Lung (tissue), 12 donors: ENCODE results near the gene STK24. TPM values are rescaled to one million over a fixed set of nuclear protein-coding genes. Genes with fewer than 3 reads are reported as not detected.

Experiments used
- ATAC-seq: fragments of 200-7000 bp; cut with Tn5 transposase; one replicate; pipeline ENCODE4 v1.9.1; 2020; ENCODE audit warnings: moderate number of reproducible peaks; ENCODE audit not compliant: insufficient read depth, low FRiP score
- DNase-seq, 3 donors: peaks; one replicate each; pipeline ENCODE4 v3.0.0-alpha.2; 2013 to 2017
- H3K27ac ChIP-seq, 2 donors: one replicate each; pipeline ENCODE4 v1.5.1; 2013; ENCODE audit warnings: mild to moderate bottlenecking in 2 of 2, moderate library complexity in 2 of 2, control low read depth in 1 of 2, inconsistent platforms in 1 of 2, low read depth in 1 of 2, low read length in 1 of 2
- H3K27me3 ChIP-seq, 3 donors: one replicate each; pipeline ENCODE4 v1.5.1; 2013; ENCODE audit warnings: low read length in 2 of 3; ENCODE audit not compliant: control insufficient read depth in 3 of 3, insufficient read depth in 3 of 3
- H3K36me3 ChIP-seq, 4 donors: one replicate each; pipeline ENCODE4 v1.5.1; 2013; ENCODE audit warnings: low read length in 4 of 4, mild to moderate bottlenecking in 1 of 4, moderate library complexity in 1 of 4; ENCODE audit not compliant: control insufficient read depth in 4 of 4, insufficient read depth in 4 of 4
- H3K4me1 ChIP-seq, 5 donors: one replicate each; pipeline ENCODE4 v1.5.1; 2013; ENCODE audit warnings: low read length in 5 of 5, mild to moderate bottlenecking in 2 of 5, moderate library complexity in 1 of 5; ENCODE audit not compliant: control insufficient read depth in 5 of 5, insufficient read depth in 5 of 5
- H3K4me3 ChIP-seq: one replicate; pipeline ENCODE4 v1.5.1; 2013; ENCODE audit warnings: mild to moderate bottlenecking, control low read depth, moderate library complexity
- H3K9ac ChIP-seq, 2 donors: one replicate each; pipeline ENCODE4 v1.5.1; 2013; ENCODE audit warnings: low read length in 2 of 2, control low read depth in 1 of 2; ENCODE audit not compliant: insufficient read depth in 1 of 2
- H3K9me3 ChIP-seq, 4 donors: one replicate each; pipeline ENCODE4 v1.5.1; 2013; ENCODE audit warnings: low read length in 3 of 4, mild to moderate bottlenecking in 1 of 4, moderate library complexity in 1 of 4; ENCODE audit not compliant: control insufficient read depth in 4 of 4, insufficient read depth in 3 of 4
- WGBS, 2 donors: extraction: QIAGEN DNeasy Blood & Tissue Kit; methylation state at CpG; one replicate each; pipeline ENCODE4 v1.1.7; 2013; 5-methylcytosine and 5-hydroxymethylcytosine counted together
- polyA plus RNA-seq, 2 donors: library from polyadenylated mRNA; stranded (reverse); fragments of 200-250 nt; gene quantifications; one replicate each; pipeline ENCODE4 v1.2.1, GENCODE V29; 2013
- total RNA-seq, 2 donors: library from RNA; depleted of rRNA in 1 of 2; stranded (reverse); fragments of >200 nt in 1 of 2; gene quantifications; one replicate each; pipeline ENCODE4 v1.2.1, GENCODE V29; 2014 to 2021
- TF ChIP-seq, protein P1 (sequence below): IDR thresholded peaks from 2 replicates; pipeline ENCODE4 v1.5.1; 2012; ENCODE audit warnings: mild to moderate bottlenecking; ENCODE audit errors: control extremely low read depth, extremely low read depth
- donor health status: control.
- donor health status: control.
- donor health status: Bipolar disorder and iron deficiency.
- donor health status: healthy.
- donor health status: DM: yes; HTN: yes; CAD: no.

Gene STK24
- total and polyA plus RNA-seq, 4 donors: 38.0 to 102 (median 64.5) TPM

DNA sequence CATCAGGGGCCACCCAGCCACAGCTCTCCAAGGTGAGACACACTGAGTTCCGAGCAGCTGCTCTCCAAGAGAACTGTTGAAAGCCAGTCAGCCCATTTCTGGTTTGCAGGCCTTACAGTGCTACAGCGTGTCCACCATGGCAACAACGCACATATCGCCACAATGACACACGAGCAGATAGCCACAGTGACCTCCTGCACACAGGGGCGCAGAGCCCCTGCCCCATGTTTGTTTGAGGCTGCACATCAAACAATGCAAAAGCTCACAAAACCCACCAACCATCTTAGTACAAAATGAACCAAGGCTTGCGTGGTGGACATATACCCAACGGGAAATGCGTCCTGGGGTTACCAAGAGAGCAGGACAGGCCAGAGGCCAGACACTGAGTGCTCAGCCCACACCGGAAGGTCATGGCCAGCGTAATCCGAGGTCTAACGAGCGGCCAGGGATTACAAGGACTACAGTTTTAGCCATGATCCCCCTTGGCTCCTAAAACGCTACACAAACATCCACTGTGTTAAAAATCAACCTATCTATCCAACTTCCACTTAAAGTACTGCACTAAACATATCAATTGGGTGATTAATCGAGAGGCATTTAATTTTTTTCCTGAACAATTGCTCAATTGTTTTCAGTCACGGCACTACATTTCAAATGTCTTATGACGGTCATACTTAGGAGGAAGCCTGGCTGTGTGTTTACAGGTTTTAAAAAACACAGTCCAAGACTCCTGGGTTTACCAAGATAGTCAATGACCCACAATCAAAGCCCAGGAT lies 56.0 kb downstream of the STK24 start:
- Histone ChIP-seq H3K27ac (no peak overlapping the region), H3K4me3 (no peak overlapping the region), H3K9me3 (no peaks in the 10 kb centered on the region), H3K36me3 (peaks cover 0 to 11% (median 7%) of the 10 kb centered on the region in 4 donors), H3K4me1 (peaks cover 4 to 39% (median 19%) of the 10 kb centered on the region in 5 donors), H3K27me3 (no peaks in the 10 kb centered on the region), H3K9ac (no peak overlapping the region)
- 91 to 92% methylated on average over 18 of the region's 18 CpGs for WGBS, 2 donors
- no peak for ATAC-seq
- TF ChIP-seq, protein P1, sequence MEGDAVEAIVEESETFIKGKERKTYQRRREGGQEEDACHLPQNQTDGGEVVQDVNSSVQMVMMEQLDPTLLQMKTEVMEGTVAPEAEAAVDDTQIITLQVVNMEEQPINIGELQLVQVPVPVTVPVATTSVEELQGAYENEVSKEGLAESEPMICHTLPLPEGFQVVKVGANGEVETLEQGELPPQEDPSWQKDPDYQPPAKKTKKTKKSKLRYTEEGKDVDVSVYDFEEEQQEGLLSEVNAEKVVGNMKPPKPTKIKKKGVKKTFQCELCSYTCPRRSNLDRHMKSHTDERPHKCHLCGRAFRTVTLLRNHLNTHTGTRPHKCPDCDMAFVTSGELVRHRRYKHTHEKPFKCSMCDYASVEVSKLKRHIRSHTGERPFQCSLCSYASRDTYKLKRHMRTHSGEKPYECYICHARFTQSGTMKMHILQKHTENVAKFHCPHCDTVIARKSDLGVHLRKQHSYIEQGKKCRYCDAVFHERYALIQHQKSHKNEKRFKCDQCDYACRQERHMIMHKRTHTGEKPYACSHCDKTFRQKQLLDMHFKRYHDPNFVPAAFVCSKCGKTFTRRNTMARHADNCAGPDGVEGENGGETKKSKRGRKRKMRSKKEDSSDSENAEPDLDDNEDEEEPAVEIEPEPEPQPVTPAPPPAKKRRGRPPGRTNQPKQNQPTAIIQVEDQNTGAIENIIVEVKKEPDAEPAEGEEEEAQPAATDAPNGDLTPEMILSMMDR: no peak
- DNase-seq: peak in 1 of 3 donors; percentile 6

- H3K27ac ChIP-seq: no peak overlapping the region
- TF ChIP-seq, protein P1: no peak
- H3K4me3 ChIP-seq: no peak overlapping the region
- no peak for ATAC-seq
- H3K36me3 ChIP-seq: peaks cover 0 to 11% (median 8%) of the 10 kb centered on the region in 4 donors
- 66 to 84% methylated on average over 4 of the region's 4 CpGs for WGBS, 2 donors
- H3K4me1 ChIP-seq: peaks cover 4 to 37% (median 16%) of the 10 kb centered on the region in 5 donors
- no peaks in the 10 kb centered on the region for H3K27me3 ChIP-seq
- DNase-seq: peak in 1 of 3 donors; percentile 9
- H3K9ac ChIP-seq: no peak overlapping the region
- H3K9me3 ChIP-seq: no peaks in the 10 kb centered on the region
These were observed 56.9 kb downstream of the STK24 start for GRCh38 chr13:98519976-98520375.

GRCh38 chr13:98517576-98518310 lies 59.2 kb downstream of the STK24 start:
- H3K27me3 ChIP-seq: no peaks in the 10 kb centered on the region
- ATAC-seq: no peak
- no peaks in the 10 kb centered on the region for H3K9me3 ChIP-seq
- DNase-seq: no peak
- peaks cover 4 to 29% (median 15%) of the 10 kb centered on the region in 5 donors for H3K4me1 ChIP-seq
- H3K36me3 ChIP-seq: peaks cover 0 to 11% (median 10%) of the 10 kb centered on the region in 4 donors
- no peak overlapping the region for H3K27ac ChIP-seq
- WGBS, 2 donors: 82 to 87% methylated on average over 6 of the region's 6 CpGs
- H3K9ac ChIP-seq: no peak overlapping the region
- TF ChIP-seq, protein P1: no peak
- no peak overlapping the region for H3K4me3 ChIP-seq
